HEK293T (cell line): ENCODE data around the gene HAUS5.

Source experiments
- CTCF ChIA-PET: fragments of 350-600 bp; formaldehyde crosslinking; extraction: SDS; loops from one replicate; lab custom pipeline; 2021; ENCODE audit warnings: antibody characterized with exemption, inconsistent platforms; lab: Yijun Ruan, JAX
- POLR2A ChIA-PET: fragments of 350-600 bp; formaldehyde crosslinking; extraction: SDS; loops from one replicate; lab custom pipeline; 2020; ENCODE audit warnings: antibody characterized with exemption, inconsistent platforms; lab: Yijun Ruan, JAX
- DNase-seq: peaks from one replicate; pipeline ENCODE4 v3.0.0; 2012; ENCODE audit warnings: mixed read lengths; ENCODE audit errors: extremely low spot score
- ARNT ChIP-seq: fragments of 450-650 bp; IDR thresholded peaks from 2 replicates; pipeline ENCODE4 v1.6.1; 2017; ENCODE audit warnings: mild to moderate bottlenecking
- BHLHE40 ChIP-seq: fragments of 450-650 bp; IDR thresholded peaks from 2 replicates; pipeline ENCODE4 v1.6.1; 2016; ENCODE audit warnings: mild to moderate bottlenecking, moderate library complexity, borderline replicate concordance
- CTBP1 ChIP-seq: fragments of 450-650 bp; IDR thresholded peaks from 2 replicates; pipeline ENCODE4 v1.6.1; 2016; ENCODE audit warnings: borderline replicate concordance
- ELF4 ChIP-seq: fragments of 450-650 bp; IDR thresholded peaks from 2 replicates; pipeline ENCODE4 v1.6.1; 2017; ENCODE audit warnings: antibody characterized with exemption
- FOXA1 ChIP-seq: fragments of 450-650 bp; IDR thresholded peaks from 2 replicates; pipeline ENCODE4 v1.6.1; 2016; ENCODE audit warnings: mild to moderate bottlenecking
- FOXK2 ChIP-seq: fragments of 450-650 bp; IDR thresholded peaks from 2 replicates; pipeline ENCODE4 v1.6.1; 2016; ENCODE audit warnings: mild to moderate bottlenecking
- FOXM1 ChIP-seq: fragments of 450-650 bp; IDR thresholded peaks from 2 replicates; pipeline ENCODE4 v1.6.1; 2017; ENCODE audit warnings: mild to moderate bottlenecking, borderline replicate concordance
- HDGF ChIP-seq: fragments of 450-650 bp; IDR thresholded peaks from 2 replicates; pipeline ENCODE4 v1.6.1; 2017; ENCODE audit warnings: antibody characterized with exemption, borderline replicate concordance
- L3MBTL2 ChIP-seq: fragments of 450-650 bp; conservative IDR thresholded peaks from 2 replicates; pipeline ENCODE4 v1.6.1; 2016; ENCODE audit warnings: mild to moderate bottlenecking
- LEF1 ChIP-seq: fragments of 450-650 bp; IDR thresholded peaks from 2 replicates; pipeline ENCODE4 v1.6.1; 2017; ENCODE audit warnings: mild to moderate bottlenecking, borderline replicate concordance
- NFRKB ChIP-seq: fragments of 450-650 bp; IDR thresholded peaks from 2 replicates; pipeline ENCODE4 v1.6.1; 2016; ENCODE audit warnings: mild to moderate bottlenecking, moderate library complexity
- PKNOX1 ChIP-seq: fragments of 450-650 bp; IDR thresholded peaks from 2 replicates; pipeline ENCODE4 v1.6.1; 2016
- SP1 ChIP-seq: fragments of 450-650 bp; IDR thresholded peaks from 2 replicates; pipeline ENCODE4 v1.6.1; 2017
- SUZ12 ChIP-seq: fragments of 450-650 bp; IDR thresholded peaks from 2 replicates; pipeline ENCODE4 v1.6.1; 2016; ENCODE audit warnings: mild to moderate bottlenecking
- TARDBP ChIP-seq: fragments of 450-650 bp; IDR thresholded peaks from 2 replicates; pipeline ENCODE4 v1.6.1; 2016
- ZNF384 ChIP-seq: fragments of 450-650 bp; IDR thresholded peaks from 2 replicates; pipeline ENCODE4 v1.6.1; 2016

The HAUS5 gene

GRCh38 chr19:35569281-35569781 is 43.2 kb upstream of the HAUS5 start:
- CTCF ChIA-PET = no interaction called here
- POLR2A ChIA-PET = interaction anchor here (1.0 kb wide), 1 partner anchor 74 kb away, joined by 3 read pairs; no protein-coding TSS in a partner anchor

GRCh38 chr19:35571406-35571965 is 41.0 kb upstream of the HAUS5 start:
- no peak for DNase-seq
- POLR2A ChIA-PET = no interaction called here
- TF ChIP-seq SP1 = no peak
- TF ChIP-seq ZNF384 = no peak
- no peak for TF ChIP-seq HDGF
- no peak for TF ChIP-seq TARDBP
- no peak for TF ChIP-seq FOXK2
- no peak for TF ChIP-seq SUZ12
- no peak for TF ChIP-seq CTBP1
- TF ChIP-seq BHLHE40 = no peak
- TF ChIP-seq L3MBTL2 = no peak
- TF ChIP-seq ARNT = no peak
- TF ChIP-seq NFRKB = no peak
- TF ChIP-seq LEF1 = no peak
- TF ChIP-seq PKNOX1 = no peak
- TF ChIP-seq FOXA1 = no peak
- no peak for TF ChIP-seq ELF4
- no peak for TF ChIP-seq FOXM1
- CTCF ChIA-PET = no interaction called here

More at GRCh38 chr19:35569281-35569781, 43.2 kb upstream of the HAUS5 start:
- DNase-seq = no peak
- TF ChIP-seq CTBP1 (no peak), HDGF (no peak), FOXK2 (no peak), ZNF384 (no peak), BHLHE40 (no peak), LEF1 (no peak), L3MBTL2 (no peak), NFRKB (no peak), PKNOX1 (no peak), SUZ12 (no peak), FOXA1 (no peak), TARDBP (no peak), FOXM1 (no peak), ARNT (no peak), ELF4 (no peak), SP1 (no peak)

- ChIA-PET CTCF (no interaction called here), POLR2A (no interaction called here)
These were observed 34.6 kb upstream of the HAUS5 start for GRCh38 chr19:35577918-35578317.

GRCh38 chr19:35578707-35579106 is 33.8 kb upstream of the HAUS5 start:
- CTCF ChIA-PET = no interaction called here
- no peak for DNase-seq
- TF ChIP-seq FOXA1 = no peak
- POLR2A ChIA-PET = interaction anchor here (1.0 kb wide), 1 partner anchor 70 kb away, joined by 3 read pairs; no protein-coding TSS in a partner anchor

More at GRCh38 chr19:35577918-35578317, 34.6 kb upstream of the HAUS5 start:
- no peak for TF ChIP-seq FOXM1
- no peak for TF ChIP-seq PKNOX1
- TF ChIP-seq NFRKB = no peak
- DNase-seq = no peak

- CTCF ChIA-PET = no interaction called here
- POLR2A ChIA-PET = no interaction called here
- TF ChIP-seq L3MBTL2 (no peak), BHLHE40 (no peak)
- DNase-seq = no peak
These were observed 29.8 kb upstream of the HAUS5 start for GRCh38 chr19:35582760-35583159.

- TF ChIP-seq FOXK2 (no peak), FOXA1 (no peak), NFRKB (no peak), BHLHE40 (no peak), FOXM1 (no peak), L3MBTL2 (no peak), LEF1 (no peak), TARDBP (no peak), SUZ12 (no peak), CTBP1 (no peak), ZNF384 (no peak), SP1 (no peak)
- ChIA-PET CTCF (no interaction called here), POLR2A (no interaction called here)
- DNase-seq = peak; percentile 48
These were observed 26.7 kb upstream of the HAUS5 start, which contains the start of gene PMIS2 for GRCh38 chr19:35585848-35586247. PMIS2 (plus strand) TSS chr19:35586173; CDS start chr19:35586260, 87 bp downstream.

GRCh38 chr19:35587321-35587720 is 25.2 kb upstream of the HAUS5 start:
- DNase-seq = peak; percentile 2

More at GRCh38 chr19:35587321-35587720, 25.2 kb upstream of the HAUS5 start:
- TF ChIP-seq TARDBP (no peak), SP1 (no peak), ARNT (no peak), LEF1 (no peak), L3MBTL2 (no peak), BHLHE40 (no peak), ZNF384 (no peak), SUZ12 (no peak), NFRKB (no peak)
- POLR2A ChIA-PET = no interaction called here
- CTCF ChIA-PET = no interaction called here
